DOHH2 (cell line): ENCODE data around the gene MRPS11.

Experiments used
- CTCF ChIP-seq: fragments of 200-600 bp; sonication (generic); IDR thresholded peaks from one replicate; pipeline ENCODE4 v1.5.1; 2014; ENCODE audit warnings: antibody characterized with exemption, mild to moderate bottlenecking, low read depth, low read length; ENCODE audit not compliant: poor library complexity, severe bottlenecking
- EZH2phosphoT487 ChIP-seq: fragments of 200-600 bp; sonication (generic); IDR thresholded peaks from 2 replicates; pipeline ENCODE4 v1.6.1; 2017; ENCODE audit warnings: borderline replicate concordance, mild to moderate bottlenecking, antibody characterized with exemption, low read length, moderate library complexity, mixed read lengths

GRCh38 chr15:88493844-88494243 is 26.3 kb downstream of the MRPS11 start:
- TF ChIP-seq CTCF (no peak), EZH2phosphoT487 (no peak)
